Body of pancreas (tissue), 4 donors: ENCODE data around the gene SIPA1L3. TPM values are rescaled to one million over a fixed set of nuclear protein-coding genes. Genes with fewer than 3 reads are reported as not detected.

Experiments
- ATAC-seq: fragments of 150-250 bp; one replicate; pipeline ENCODE4 v1.9.1; 2016
- DNase-seq, 4 donors: peaks; one replicate each; pipeline ENCODE4 v3.0.0-alpha.2; 2019
- H3K27ac ChIP-seq, 4 donors: fragments of 200-600 bp; sonication (generic); 1 replicate in 3 of 4; 2 replicates in 1 of 4; pipeline versions ENCODE4 v1.5.1 to v1.6.1; 2016 to 2019; ENCODE audit warnings: mild to moderate bottlenecking in 1 of 4, mixed read lengths in 1 of 4, moderate library complexity in 1 of 4
- H3K27me3 ChIP-seq, 2 donors: fragments of 200-600 bp; sonication (generic); one replicate each; pipeline ENCODE4 v1.6.0; 2016; ENCODE audit warnings: mild to moderate bottlenecking in 1 of 2
- H3K36me3 ChIP-seq, 2 donors: fragments of 200-600 bp; sonication (generic); replicated peaks in 1 of 2; 2 replicates each; pipeline ENCODE4 v1.5.1; 2016; ENCODE audit warnings: low read depth in 2 of 2; ENCODE audit not compliant: insufficient read depth in 1 of 2
- H3K4me1 ChIP-seq: fragments of 200-600 bp; sonication (generic); one replicate; pipeline ENCODE4 v1.6.0; 2016
- H3K4me3 ChIP-seq, 2 donors: fragments of 200-600 bp; sonication (generic); 1 replicate in 1 of 2; 2 replicates in 1 of 2; pipeline ENCODE4 v1.5.1; 2016 to 2019
- H3K9me3 ChIP-seq, 3 donors: fragments of 200-600 bp; sonication (generic); 1 replicate in 2 of 3; 2 replicates in 1 of 3; pipeline ENCODE4 v1.5.1; 2016
- POLR2A ChIP-seq, 3 donors: fragments of 450-650 bp; IDR thresholded peaks; one replicate each; pipeline ENCODE4 v1.6.1; 2016; ENCODE audit warnings: antibody characterized with exemption in 3 of 3, mild to moderate bottlenecking in 2 of 3
- WGBS, 2 donors: methylation state at CpG; one replicate each; pipeline ENCODE4 v1.1.5; 2017; 5-methylcytosine and 5-hydroxymethylcytosine counted together
- intact Hi-C: fragments of 100-400 bp; cut with DNase I; formaldehyde crosslinking; loops from one replicate; pipeline ENCODE4 v1.15.1; 2023
- total RNA-seq, 2 donors: library from RNA; depleted of rRNA; stranded (reverse); fragments of >200 nt; gene quantifications; one replicate each; pipeline ENCODE4 v1.1.0, GENCODE V29; 2016
- TF ChIP-seq, protein P1 (sequence below), 7 experiments: fragments of 450-650 bp in 4 of 7; fragments of 200-600 bp in 3 of 7; sonication (generic) in 3 of 7; IDR thresholded peaks; one replicate each; pipeline ENCODE4 v1.5.1; 2016 to 2019; ENCODE audit warnings: antibody characterized with exemption in 7 of 7

SIPA1L3 gene
- total RNA-seq, 2 donors from 2014 or later, result 41.5 to 62.0 TPM

DNA sequence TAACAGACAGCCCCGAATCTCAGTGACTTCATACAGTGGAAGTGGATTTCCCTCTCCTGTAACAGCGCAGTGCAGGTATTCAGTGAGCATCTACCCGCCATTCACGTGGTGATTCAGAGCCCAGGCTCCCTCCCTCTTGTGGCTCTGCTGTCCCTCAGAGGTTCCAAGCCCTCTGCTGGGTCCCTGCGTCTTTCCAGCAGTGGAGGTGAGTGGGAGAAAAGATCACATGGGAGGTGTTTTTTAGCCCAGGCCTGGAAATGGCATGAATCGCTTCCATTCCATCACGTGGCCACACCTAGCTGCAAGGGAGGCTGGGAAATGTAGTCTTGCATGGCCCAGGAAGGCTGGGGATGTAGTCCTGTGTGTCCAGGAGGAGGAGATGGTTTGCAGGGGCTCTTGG lies 255.6 kb downstream of the SIPA1L3 start:
- TF ChIP-seq POLR2A (IDR thresholded peaks at IDR 0.05), result no peak
- DNase-seq, result no peak
- no peak for ATAC-seq
- WGBS, 2 donors, result 91 to 97% methylated on average over 6 to 7 of the region's 7 CpGs
- Histone ChIP-seq H3K27ac (no peak overlapping the region), H3K27me3 (no peaks in the 10 kb centered on the region), H3K36me3 (peaks cover 9 to 12% of the 10 kb centered on the region in 2 donors), H3K4me3 (no peak overlapping the region), H3K4me1 (no peaks in the 10 kb centered on the region), H3K9me3 (peaks cover 0 to 13% (median 0%) of the 10 kb centered on the region in 3 donors)
- intact Hi-C loops, result no loop called here

DNA sequence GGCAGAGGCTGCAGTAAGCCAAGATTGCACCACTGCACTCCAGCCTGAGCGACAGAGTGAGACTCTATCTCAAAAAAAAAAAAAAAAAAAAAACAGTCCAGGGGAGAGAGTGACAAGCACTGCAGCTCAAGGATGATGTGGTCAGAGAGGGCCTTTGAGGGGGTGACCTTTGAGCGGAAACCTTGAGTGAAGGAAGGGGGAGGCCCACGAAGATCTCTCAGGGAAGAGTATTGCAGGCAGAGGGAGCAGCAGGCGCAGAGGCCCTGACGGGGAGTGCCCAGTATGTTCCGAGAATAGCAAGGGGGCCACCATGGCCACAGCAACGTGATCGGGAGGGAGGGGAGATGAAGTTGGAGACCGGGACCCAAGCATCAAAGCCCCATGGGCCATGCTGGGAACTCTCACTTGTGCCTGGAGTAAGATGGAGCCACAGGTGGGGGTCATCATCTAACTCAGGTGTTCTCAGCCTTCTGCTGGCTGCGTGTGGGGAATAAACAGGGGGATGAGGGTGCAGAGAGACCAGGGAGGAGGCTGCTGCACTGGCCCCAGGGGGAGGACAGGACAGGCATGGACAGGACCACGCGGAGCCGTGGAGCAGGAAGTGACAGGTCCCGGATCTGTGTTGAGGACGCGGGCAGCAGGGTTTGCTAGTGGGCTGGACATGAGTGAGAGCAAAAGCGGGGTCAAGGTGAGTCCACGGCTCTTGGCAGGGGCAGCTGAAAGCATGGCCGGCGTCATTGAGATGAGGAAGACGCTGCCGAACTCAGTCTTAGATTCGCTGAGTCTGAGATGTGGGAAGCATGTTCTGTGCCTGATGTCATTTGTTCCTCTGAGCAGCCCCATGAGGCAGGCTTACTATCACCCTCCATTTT lies 256.6 kb downstream of the SIPA1L3 start:
- DNase-seq (no peak), ATAC-seq (no peak)
- Histone ChIP-seq H3K27me3 (no peaks in the 10 kb centered on the region), H3K9me3 (peaks cover 0 to 13% (median 0%) of the 10 kb centered on the region in 3 donors), H3K4me1 (no peaks in the 10 kb centered on the region), H3K36me3 (peaks cover 9 to 12% of the 10 kb centered on the region in 2 donors), H3K27ac (no peak overlapping the region), H3K4me3 (no peak overlapping the region)
- no peak for TF ChIP-seq POLR2A (IDR thresholded peaks at IDR 0.05)
- TF ChIP-seq, protein P1, sequence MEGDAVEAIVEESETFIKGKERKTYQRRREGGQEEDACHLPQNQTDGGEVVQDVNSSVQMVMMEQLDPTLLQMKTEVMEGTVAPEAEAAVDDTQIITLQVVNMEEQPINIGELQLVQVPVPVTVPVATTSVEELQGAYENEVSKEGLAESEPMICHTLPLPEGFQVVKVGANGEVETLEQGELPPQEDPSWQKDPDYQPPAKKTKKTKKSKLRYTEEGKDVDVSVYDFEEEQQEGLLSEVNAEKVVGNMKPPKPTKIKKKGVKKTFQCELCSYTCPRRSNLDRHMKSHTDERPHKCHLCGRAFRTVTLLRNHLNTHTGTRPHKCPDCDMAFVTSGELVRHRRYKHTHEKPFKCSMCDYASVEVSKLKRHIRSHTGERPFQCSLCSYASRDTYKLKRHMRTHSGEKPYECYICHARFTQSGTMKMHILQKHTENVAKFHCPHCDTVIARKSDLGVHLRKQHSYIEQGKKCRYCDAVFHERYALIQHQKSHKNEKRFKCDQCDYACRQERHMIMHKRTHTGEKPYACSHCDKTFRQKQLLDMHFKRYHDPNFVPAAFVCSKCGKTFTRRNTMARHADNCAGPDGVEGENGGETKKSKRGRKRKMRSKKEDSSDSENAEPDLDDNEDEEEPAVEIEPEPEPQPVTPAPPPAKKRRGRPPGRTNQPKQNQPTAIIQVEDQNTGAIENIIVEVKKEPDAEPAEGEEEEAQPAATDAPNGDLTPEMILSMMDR (IDR thresholded peaks at IDR 0.05), result no peak
- 95 to 97% methylated on average over 23 of the region's 23 CpGs for WGBS, 2 donors
- intact Hi-C loops, result no loop called here

GRCh38 chr19:38164526-38164925 lies 257.5 kb downstream of the SIPA1L3 start:
- no peak for DNase-seq
- WGBS, 2 donors, result 94 to 97% methylated on average over 12 to 14 of the region's 25 CpGs

GRCh38 chr19:38165335-38165734 lies 258.3 kb downstream of the SIPA1L3 start:
- Histone ChIP-seq H3K27me3 (no peaks in the 10 kb centered on the region), H3K4me3 (no peak overlapping the region), H3K4me1 (no peaks in the 10 kb centered on the region), H3K36me3 (peaks cover 9 to 12% of the 10 kb centered on the region in 2 donors), H3K27ac (no peak overlapping the region), H3K9me3 (peaks cover 0 to 13% (median 0%) of the 10 kb centered on the region in 3 donors)
- intact Hi-C loops, result no loop called here
- DNase-seq (no peak), ATAC-seq (no peak)
- TF ChIP-seq POLR2A (IDR thresholded peaks at IDR 0.05), result no peak
- TF ChIP-seq, protein P1 (IDR thresholded peaks at IDR 0.05), result no peak
- 98 to 100% methylated on average over 5 to 6 of the region's 6 CpGs for WGBS, 2 donors

More at GRCh38 chr19:38164526-38164925, 257.5 kb downstream of the SIPA1L3 start:
- Histone ChIP-seq H3K27me3 (no peaks in the 10 kb centered on the region), H3K36me3 (peaks cover 9 to 12% of the 10 kb centered on the region in 2 donors), H3K4me1 (no peaks in the 10 kb centered on the region), H3K27ac (no peak overlapping the region), H3K4me3 (no peak overlapping the region), H3K9me3 (peaks cover 0 to 13% (median 0%) of the 10 kb centered on the region in 3 donors)
- no peak for ATAC-seq
- intact Hi-C loops, result no loop called here
- TF ChIP-seq POLR2A (IDR thresholded peaks at IDR 0.05), result no peak
- TF ChIP-seq, protein P1 (IDR thresholded peaks at IDR 0.05), result no peak

DNA sequence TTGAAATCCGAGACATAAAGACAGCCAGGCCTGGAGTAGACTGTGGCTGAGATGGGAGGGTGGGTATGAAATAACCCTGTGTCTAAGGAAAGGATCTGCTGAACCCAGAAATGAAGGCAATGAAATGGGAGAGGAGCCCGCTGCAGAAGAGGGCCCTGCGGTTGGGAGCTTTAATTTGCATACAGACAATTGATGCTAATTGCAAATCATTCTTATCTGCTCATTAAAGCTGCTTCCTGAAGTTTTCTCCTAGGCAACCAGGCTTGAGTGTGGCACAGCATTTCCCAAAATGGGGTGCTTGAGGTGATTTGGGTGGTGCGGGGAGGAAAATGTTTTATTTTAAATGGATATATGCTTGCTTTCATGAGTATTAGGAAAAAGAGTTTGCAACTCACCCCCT lies 261.6 kb downstream of the SIPA1L3 start:
- ATAC-seq, result no peak
- H3K36me3 ChIP-seq, result peaks cover 0 to 5% of the 10 kb centered on the region in 2 donors
- H3K9me3 ChIP-seq, result no peaks in the 10 kb centered on the region
- no peak overlapping the region for H3K4me3 ChIP-seq
- H3K4me1 ChIP-seq, result no peaks in the 10 kb centered on the region
- 90 to 93% methylated on average over 4 of the region's 4 CpGs for WGBS, 2 donors
- intact Hi-C loops, result no loop called here
- no peak for TF ChIP-seq POLR2A (IDR thresholded peaks at IDR 0.05)
- TF ChIP-seq, protein P1 (IDR thresholded peaks at IDR 0.05), result no peak
- DNase-seq, result no peak
- no peaks in the 10 kb centered on the region for H3K27me3 ChIP-seq
- H3K27ac ChIP-seq, result no peak overlapping the region
